ENCODE measurements around the gene KCNQ1. TPM values are rescaled to one million over a fixed set of nuclear protein-coding genes. Genes with fewer than 3 reads are reported as not detected.

The KCNQ1 gene
- total RNA-seq, 4 donors from 2014 or later: 3.2 to 12.7 (median 5.5) TPM

DNA sequence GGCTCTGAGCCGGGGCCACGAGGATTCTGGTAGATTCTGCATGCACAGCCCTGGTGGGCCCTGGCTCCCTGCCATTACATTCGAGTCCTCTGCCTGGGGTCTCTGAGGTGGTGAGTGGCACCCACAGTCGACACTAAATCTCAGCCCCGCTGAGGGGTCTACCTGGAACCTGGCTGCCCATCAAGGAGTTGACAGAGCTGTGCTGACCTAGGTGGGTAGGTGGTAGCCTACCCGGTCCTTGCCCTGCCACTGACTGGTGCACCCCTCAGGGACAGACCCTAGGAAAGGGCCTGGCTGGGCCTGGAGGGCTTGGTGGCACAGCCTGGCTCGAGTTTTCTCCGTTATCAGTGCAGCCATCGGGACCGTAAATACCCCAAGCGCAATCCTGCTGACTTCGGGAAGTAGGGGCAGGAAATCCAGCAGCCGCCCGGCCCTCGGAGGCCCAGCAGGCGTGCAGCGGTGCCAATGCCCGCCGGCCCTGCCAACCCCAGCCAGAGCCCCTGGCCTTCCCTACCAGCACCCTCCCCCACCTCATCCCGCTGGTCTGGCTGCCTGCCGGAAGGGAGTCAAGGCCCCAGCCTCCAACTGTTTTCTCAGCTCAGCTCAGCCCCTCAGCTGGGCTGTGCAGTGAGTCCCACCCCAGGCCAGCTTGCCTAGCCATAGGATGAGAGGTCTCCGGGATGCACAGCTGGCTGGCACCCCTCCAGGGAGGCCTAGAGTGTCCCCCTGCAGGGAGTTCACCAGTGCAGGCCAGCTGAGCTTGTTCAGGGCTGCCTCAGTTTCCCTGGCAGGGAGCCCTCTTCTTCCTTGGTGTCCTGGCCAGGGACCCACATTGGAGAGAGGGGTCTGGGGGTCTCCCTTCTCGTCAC, 335.4 kb downstream of the KCNQ1 start:
- TF ChIP-seq, protein P1, sequence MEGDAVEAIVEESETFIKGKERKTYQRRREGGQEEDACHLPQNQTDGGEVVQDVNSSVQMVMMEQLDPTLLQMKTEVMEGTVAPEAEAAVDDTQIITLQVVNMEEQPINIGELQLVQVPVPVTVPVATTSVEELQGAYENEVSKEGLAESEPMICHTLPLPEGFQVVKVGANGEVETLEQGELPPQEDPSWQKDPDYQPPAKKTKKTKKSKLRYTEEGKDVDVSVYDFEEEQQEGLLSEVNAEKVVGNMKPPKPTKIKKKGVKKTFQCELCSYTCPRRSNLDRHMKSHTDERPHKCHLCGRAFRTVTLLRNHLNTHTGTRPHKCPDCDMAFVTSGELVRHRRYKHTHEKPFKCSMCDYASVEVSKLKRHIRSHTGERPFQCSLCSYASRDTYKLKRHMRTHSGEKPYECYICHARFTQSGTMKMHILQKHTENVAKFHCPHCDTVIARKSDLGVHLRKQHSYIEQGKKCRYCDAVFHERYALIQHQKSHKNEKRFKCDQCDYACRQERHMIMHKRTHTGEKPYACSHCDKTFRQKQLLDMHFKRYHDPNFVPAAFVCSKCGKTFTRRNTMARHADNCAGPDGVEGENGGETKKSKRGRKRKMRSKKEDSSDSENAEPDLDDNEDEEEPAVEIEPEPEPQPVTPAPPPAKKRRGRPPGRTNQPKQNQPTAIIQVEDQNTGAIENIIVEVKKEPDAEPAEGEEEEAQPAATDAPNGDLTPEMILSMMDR (IDR thresholded peaks at IDR 0.05; ENCODE audit: low read depth): no peak

DNA sequence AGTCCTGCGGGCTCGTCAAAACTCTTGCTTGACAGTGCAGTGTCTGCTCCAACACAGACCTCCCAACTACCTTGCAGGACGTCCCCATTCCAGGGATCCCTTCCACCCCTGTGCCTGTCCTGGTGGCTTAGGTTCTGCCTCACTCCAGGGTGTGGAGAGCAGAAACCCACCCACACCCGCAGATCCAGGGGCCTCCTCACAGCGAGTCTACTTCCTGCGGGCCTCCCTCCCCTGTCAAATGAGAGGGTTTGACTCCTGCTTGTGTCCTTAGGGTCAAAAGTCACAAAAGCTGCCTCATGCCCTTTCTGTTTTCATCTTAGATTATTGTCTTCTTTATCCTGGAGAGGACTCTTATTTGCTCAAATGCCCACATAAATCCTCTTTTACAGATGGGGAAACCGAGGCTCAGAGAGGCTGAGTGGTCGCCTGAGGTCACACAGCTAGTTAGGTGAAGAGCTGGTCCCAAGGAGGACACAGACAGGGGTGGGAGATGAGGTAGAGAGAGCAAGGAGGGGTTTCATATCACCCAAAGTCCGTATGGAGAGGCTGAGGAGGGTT, 336.1 kb downstream of the KCNQ1 start:
- TF ChIP-seq, protein P1 (IDR thresholded peaks at IDR 0.05; ENCODE audit: low read depth): no peak

DNA sequence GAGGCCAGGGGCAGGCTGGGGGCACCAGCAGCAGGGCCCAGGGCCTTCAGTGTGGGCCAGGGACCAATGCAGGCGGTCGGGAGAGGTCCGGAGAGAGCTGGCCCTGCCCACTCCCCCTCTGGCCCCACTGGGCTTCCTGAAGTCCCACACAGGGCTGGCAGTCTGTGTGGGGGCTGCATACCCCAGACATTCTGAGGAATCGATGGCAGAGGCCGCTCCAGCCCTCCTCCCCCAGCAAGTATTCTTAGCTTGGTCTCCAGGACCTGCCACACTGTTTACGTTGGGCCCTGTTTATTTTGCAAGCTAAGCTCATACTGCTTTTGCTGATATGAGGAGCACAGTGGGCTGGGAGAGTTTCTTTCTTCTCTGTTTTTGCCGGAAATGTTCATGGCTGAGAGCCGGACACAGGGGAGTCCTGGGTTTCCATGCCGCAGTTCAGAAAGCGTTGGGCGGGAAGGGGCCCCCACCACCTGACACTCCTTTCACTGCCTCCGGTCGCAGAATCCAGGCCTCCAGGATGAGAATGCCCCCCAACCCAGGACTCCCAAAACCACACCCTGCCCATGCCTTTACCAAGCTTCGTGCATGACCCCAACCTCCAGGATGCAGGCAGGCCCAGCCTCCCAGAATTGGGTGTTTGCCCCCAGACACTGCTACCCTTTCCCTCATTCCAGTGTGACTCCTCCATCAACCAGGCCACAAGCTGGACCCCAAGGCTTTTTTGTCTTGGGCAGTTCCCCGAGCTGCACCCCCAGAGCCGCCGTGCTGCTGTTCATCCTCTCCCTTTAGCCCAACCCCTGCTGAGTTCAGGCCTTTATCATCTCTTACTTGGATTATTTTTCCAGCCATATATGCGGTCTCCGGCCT, 336.8 kb downstream of the KCNQ1 start:
- TF ChIP-seq, protein P1 (IDR thresholded peaks at IDR 0.05; ENCODE audit: low read depth): no peak

DNA sequence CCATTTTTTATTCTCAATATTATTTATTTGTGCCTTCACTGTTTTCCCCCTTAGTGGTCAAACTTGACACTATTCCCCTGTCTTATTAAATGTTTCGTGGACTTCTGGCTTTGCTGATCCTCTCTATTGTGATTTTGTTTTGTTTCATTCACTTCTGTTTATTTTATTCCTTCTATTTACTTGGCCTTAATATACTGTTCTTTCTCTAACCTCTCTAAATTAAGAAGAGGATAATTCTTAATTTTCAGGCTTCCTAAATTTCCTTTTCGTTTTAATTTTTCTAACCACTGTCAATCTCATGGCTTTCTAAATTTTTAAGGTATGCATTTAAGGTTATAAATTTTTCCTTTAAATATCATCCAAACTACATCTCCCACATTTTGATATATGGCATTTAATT, 338.0 kb downstream of the KCNQ1 start:
- TF ChIP-seq, protein P1 (IDR thresholded peaks at IDR 0.05; ENCODE audit: low read depth): no peak

DNA sequence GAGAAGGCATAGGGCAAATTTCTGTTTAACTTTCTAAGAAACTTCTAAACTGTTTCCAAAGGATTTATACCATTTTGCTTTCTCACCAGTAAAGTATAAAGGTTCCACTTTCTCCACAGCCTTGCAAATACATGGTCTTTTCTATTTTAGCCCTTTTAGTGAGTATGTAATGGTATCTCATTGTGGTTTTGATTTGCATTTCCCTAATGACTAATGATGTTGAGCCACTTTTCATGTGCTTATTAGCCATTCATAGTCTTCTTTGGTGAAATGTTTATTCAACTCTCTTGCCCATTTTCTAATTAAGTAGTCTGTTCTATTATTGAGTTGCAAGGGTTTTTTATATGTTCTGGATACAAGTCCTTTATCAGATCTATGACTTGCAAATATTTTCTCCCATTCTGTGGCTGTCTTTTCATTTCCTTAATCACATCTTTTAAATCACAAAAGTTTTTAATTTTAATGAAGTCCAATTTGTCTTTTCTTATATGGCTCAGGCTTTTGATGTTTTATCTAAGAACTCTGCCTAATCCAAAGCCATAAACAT, 338.8 kb downstream of the KCNQ1 start:
- TF ChIP-seq, protein P1 (IDR thresholded peaks at IDR 0.05; ENCODE audit: low read depth): no peak

DNA sequence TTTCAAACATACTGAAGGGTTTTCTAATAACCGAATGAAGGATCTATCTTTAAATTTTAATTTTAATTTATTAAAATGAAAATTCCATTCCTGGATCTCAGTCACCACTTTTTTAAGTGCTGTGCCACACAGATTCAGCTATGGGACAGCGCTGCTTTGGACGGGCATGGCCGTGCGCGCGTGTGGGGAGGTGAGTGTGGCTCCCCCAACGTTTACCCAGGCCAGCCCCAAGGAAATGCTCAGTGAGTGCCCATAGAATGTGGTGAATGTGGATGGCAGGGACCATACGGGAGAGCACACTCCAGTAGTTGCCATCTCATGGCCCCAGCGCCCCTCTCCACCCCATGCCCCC, 343.0 kb downstream of the KCNQ1 start:
- TF ChIP-seq, protein P1 (IDR thresholded peaks at IDR 0.05; ENCODE audit: low read depth): no peak
